GM23248 (cell line): ENCODE measurements around the gene KCNH2.

Experiments used
- EZH2 ChIP-seq: fragments of 200-600 bp; sonication (generic); IDR thresholded peaks from 2 replicates; pipeline ENCODE4 v1.6.1; 2018; ENCODE audit warnings: antibody characterized with exemption, mild to moderate bottlenecking; ENCODE audit not compliant: insufficient read depth, poor library complexity, severe bottlenecking
- EZH2phosphoT487 ChIP-seq: fragments of 200-600 bp; sonication (generic); IDR thresholded peaks from 2 replicates; pipeline ENCODE4 v1.6.1; 2018; ENCODE audit warnings: antibody characterized with exemption, moderate library complexity, mild to moderate bottlenecking, low read depth; ENCODE audit not compliant: insufficient read depth

DNA sequence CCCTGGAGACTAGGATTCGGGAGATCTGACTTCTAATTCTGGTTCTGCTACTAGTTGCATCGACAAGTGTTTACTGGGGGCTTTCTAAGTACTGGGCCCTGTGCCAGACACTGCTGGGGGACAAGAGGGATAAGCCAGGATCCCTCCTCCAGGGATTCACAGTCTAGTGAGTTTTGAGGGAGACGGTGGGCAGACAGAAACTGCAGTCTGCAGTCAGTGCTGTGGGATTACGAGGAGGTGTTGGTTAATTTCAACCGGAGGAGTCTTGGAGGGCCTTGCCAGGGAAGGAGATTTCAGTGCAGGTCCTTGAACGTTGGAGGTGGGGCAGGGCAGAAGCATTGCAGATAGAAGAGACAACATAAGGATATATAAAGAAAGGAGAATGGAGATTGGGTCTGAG is 3.5 kb upstream of the KCNH2 start:
- no peak for TF ChIP-seq EZH2phosphoT487
- TF ChIP-seq EZH2, result no peak
